G401 (cell line): ENCODE measurements around the gene TMPRSS3. TPM values are rescaled to one million over a fixed set of nuclear protein-coding genes. Genes with fewer than 3 reads are reported as not detected.
A peak's percentile ranks its signal among the peaks of the same experiment; 100 is the strongest.

ENCODE experiments used
- DNase-seq: peaks from one replicate; pipeline ENCODE4 v3.0.0-alpha.2; 2015; ENCODE audit warnings: low spot score
- in situ Hi-C: cut with HindIII; loops from 2 replicates; pipeline ENCODE4 v1.10.0; 2016; ENCODE audit warnings: low sequenced_read_pairs, mixed read lengths
- total RNA-seq: library from RNA; depleted of rRNA; stranded (reverse); fragments of >200 nt; shearing (Covaris generic); gene quantifications from 2 replicates; pipeline ENCODE4 v1.2.3, GENCODE V29; 2014

Gene TMPRSS3
- total RNA-seq, 1 experiment from 2014 or later, result not detected

DNA sequence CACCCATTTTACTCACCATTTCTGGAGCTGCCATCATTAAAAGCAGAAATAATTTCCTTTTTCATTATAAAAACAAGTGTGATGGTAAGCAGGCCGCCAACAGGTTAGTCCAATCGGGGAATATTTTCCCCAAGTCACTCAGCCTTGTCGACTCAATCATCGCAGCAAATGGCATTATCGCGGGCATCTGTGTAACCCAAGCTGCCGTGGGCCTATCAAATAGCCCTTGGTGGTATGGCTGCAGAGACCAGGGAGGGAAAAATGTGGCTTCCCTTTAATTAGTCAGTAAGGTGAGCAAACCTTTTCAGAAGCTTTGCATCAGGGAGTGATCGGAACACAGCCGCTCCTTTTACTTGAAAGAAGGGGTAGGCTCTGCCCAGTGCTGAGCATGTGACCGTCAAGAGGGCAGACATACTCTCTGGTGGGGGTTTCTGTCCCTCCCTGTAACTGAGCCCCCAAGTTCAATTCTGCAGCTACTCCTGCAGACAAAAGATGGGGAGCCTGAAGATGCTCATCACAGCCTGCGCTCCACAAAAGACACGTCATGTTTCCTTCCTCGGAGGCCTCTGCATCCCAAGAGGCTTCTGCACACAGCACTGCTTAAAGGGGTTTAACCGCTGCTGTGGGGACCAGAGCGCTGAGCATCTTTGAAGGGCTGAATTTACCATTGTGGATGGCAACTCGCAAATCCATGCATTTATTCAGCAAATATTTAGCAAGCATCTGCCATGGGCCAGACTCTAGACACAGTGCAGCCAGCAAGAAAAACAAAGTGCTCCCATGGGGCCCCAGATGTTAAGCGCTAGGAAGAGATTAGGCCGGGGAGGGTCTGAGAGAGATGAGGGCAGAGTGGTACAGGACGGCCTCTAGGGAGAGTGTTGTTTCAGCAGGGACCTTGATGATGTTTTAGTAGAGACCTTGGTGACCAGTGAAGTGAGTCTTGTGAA, 1.2 kb upstream of the TMPRSS3 start:
- in situ Hi-C loops, result no loop called here

DNA sequence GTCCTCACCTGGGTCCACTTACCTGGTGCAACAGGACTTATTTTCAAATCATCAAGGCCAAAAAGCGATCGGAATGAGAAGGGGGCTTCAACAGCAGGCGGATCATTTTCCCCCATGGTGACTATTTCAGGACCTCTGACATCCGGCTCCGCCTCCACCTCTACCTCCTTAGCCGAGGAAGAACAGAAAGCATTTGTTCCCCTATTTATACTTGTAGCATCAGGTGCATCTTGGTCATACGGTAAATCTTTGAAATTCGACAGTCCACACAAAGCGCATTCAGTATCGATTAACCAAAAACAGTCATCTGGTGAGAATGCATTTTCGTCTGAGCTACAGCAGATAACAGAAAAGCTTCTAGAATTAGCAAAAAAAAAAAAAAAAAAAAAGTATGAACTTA, 550 bp downstream of the TMPRSS3 start:
- no peak for DNase-seq
- in situ Hi-C loops, result no loop called here

More for the DNA sequence above, 1.2 kb upstream of the TMPRSS3 start:
- DNase-seq, result no peak

DNA sequence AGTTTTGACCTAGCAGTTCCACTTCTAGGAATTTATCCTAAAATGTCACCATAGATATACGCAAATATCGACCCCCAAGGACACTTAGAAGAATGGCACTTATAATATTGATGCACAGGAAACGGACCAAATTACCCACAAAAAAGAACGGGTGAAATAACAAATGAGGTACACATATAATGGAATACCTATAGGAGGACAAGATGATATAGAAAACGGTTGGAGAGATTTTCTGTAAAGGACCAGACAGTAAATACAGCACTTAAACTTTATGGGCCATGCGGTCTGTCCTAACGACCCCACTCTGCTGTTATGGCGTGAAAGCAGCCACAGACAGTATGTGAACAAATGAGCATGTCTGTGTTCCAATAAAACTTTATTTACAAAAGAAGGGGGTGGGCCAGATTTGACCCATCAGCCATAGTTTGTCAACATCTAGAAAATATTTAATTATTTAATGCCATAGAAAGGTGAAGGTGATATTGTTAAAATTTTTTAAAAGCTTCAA, 2.4 kb downstream of the TMPRSS3 start:
- DNase-seq, result no peak
- in situ Hi-C loops, result no loop called here

DNA sequence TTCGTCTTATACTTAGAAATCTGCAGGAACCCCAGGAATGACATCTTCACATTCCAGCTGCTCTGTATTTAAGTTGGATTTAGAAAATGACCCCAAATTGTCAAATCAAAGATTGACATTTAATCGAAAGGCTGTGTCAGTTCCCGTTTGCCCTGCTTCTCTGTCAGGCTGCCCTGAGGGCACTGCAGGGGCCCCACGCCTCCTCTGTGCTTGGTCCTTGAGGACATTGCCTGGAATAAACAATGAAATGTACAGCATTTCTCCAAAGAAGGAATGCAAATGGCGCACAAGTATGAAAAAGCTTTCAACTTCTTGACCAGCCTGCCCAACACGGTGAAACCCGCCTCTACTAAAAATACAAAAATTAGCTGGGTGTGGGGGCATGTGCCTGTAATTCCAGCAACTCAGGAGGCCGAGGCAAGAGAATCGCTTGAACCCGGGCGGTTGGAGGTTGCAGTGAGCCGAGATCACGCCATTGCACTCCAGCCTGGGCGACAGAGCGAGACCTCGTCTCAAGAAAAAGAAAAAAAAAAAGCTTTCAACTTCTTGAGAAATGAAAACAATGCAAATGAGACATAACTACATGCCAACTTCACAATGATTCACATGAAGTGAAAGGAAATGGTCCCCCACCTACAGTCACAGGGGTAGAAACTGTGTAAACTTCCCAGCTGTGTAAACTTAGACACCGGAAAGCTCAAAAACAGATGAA, 3.0 kb downstream of the TMPRSS3 start:
- in situ Hi-C loops, result no loop called here

DNA sequence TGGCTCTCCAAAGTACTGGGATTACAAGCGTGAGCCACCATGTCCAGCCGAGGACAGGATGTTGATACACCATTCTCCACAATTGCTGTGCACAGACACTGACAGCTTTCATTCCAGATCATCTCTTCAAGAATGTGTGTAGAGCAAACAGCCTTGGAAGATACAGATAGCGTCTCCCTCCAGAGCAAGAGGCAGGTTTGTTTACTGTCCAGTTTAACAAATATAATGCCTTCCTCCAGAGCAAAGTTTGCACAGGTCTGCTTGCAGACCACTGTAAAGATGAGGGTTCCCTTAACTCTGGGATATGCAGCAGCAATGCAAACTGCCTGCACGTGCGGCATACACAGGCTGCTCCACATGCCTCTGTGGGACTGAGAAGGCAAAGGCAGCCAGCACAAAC, 4.6 kb downstream of the TMPRSS3 start:
- in situ Hi-C loops, result no loop called here
- no peak for DNase-seq

More for the DNA sequence above, 3.0 kb downstream of the TMPRSS3 start:
- DNase-seq, result no peak

DNA sequence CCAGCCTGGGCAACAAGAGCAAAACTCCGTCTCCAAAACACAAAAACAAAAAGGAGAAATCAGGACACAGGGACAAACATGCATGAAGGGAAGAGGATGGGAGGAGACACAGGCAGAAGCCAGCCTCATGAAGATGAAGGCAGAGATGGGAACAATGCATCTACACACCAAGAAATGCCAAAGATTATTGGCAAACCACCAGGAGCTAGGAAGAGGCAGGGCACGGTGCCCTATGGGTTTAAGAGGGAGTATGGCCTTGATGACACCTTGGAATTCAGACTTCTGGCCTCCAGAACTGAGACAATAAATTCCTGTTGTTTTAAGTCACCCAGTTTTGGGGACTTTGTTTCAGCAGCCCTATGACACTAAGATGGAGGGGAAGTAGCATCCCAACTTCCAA, 5.2 kb downstream of the TMPRSS3 start:
- in situ Hi-C loops, result no loop called here
- no peak for DNase-seq

DNA sequence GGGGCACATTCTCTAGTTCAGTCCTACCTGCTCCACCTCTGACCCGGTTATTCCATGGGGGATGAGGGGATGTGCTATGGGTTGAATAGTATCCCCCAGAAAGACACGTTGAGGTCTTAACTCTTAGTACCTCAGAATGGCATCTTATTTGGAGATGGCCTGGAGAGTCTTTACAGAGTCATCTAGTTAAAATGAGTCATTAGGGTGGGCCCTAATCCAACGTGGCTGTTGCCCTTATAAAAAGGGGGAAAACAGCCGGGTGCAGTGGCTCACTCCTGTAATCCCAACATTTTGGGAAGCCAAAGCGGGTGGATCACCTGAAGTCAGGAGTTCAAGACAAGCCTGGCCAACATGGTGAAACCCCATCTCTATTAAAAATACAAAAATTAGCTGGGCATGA, 5.7 kb downstream of the TMPRSS3 start:
- no peak for DNase-seq
- in situ Hi-C loops, result no loop called here

DNA sequence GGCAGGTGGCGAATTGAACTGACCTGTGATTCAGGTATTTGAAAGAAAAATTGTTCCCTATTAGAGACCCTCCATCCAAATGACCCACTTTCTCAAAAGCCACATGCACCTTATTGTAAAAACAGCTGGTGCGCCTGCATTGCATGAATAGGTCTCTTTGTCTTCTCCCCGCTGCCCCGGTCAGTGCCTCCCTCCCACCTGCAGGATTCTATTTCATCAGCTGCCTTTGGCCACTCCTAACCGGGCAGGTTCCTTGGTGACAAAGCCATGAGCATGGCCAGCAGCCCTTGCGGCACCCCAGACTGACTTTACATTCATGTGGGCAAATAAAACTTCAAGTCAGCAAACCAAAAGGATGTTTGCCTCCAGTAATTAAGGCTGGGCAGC, 6.4 kb downstream of the TMPRSS3 start:
- DNase-seq, result no peak
- in situ Hi-C loops, result no loop called here

DNA sequence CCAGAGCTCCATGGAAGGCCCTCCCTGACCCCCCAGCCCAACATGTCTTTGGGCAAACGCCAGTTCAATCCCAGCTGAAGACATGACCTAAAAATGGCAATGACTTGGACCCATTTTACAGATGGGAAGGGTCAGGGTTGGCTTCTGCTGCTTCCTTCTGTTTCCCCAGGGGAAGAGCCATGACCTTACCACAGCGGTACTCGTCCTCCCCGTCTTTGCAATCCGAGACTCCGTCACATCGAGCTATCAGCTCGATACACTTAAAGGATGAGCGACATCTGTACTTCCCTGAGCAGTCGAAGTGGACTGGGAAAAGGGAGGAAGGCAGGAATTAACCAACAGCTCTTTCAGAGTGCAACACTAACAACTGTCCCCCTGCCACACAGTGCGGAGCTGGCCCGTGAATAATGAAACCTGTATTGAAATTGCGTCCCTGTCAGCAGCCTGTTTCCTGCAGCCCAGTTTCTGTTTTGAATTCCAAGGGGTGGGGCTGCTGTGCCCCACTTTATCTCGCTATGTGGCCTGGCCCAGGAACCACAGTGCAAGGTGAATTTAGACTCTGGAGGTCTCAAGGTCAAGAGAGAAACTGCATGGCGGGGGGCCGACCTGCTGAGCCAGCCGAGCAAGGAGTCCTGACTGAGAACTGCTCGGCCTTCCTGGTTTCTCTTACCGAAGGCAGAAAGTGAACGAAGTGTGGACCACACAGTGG, 7.0 kb downstream of the TMPRSS3 start:
- DNase-seq, result no peak

DNA sequence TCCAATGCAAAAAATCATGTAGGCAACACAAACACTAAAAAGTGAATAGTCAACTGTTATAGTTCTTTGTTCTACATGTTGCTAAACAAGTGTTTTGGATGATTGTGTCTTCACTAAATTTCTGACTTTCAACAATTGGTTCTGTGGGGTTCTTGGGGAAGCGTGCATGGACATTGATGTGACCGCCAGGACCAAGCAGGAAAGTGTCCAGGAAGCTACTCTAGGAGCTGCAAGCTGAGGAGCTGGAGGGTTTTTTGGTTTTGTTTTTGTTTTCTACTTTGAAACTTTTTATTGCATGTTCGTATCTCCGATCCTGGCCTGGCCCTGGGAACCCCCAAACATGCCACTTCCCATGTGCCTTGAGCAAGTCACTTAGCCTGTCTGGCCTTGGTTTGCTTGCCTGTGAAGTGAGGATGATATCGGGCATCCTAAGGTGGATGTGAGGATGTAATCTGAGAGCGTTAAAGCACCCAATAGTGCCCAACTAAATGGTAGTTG, 8.0 kb downstream of the TMPRSS3 start:
- no peak for DNase-seq
- in situ Hi-C loops, result no loop called here

More for the DNA sequence above, 7.0 kb downstream of the TMPRSS3 start:
- in situ Hi-C loops, result no loop called here

DNA sequence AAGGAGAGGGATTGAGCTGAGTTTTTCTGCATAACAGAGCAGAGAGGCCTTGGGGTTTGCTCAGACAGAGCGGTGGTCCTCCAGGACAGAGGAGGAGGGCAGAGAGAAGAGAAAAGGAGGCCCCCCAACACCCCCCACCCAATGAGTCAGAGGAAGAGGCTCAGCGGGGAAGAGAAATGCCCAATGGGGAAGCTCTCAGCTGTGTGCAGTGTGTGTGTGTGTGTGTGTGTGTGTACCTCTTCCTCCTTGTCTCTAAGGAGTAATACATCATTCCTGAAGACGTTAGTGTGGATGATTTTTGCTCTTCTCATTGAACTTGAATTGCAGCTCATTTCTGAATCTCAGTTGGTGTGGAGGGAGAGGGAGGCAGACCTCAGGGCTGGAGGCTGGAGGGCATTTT, 8.7 kb downstream of the TMPRSS3 start:
- no peak for DNase-seq
- in situ Hi-C loops, result no loop called here

DNA sequence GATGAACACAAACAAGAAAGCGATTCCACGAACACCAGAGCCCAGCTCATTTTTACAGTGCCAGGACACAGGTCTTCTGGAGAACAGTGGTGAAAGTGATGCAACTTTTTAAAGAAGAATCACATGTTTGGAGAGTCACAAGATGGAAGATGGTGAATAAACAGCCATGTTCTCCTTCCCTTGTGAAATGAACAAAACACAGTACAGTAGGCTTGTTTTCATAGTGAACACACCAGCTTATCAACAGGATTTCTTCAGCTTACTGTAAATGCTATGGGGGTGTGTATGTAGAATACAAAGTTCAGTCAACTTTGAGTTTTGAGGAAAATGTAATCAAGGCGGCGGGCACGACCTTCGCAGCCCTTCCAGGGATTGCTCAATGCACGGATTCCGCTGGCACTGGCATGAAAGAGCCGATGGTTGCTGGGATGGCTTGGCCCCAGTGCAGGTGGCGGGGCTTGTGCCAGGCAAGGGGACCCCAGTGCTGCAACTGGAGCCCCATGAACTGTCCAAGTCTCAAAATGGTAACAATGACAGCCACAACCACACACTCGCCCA, 9.7 kb downstream of the TMPRSS3 start:
- no peak for DNase-seq
- in situ Hi-C loops, result no loop called here

DNA sequence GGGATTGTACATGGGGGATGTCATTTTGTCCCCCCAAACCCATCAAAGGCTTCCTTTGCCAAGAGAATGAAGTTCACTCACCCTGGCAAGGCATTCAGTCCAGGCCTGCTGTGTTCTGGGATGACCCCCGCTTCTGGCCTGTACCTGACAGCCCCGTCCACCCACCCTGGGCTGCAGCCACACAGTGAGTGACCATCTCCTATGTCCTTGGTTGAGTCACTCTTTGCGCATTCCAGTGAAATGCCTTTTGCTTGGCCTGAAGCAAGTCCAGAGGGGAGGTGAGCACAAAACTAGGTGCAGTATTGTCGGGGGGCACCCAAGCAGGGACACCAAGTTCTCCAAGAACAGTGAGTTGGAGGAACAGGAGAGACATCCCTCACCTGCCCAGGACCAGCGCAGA, 10.2 kb downstream of the TMPRSS3 start:
- in situ Hi-C loops, result no loop called here
- DNase-seq, result no peak

DNA sequence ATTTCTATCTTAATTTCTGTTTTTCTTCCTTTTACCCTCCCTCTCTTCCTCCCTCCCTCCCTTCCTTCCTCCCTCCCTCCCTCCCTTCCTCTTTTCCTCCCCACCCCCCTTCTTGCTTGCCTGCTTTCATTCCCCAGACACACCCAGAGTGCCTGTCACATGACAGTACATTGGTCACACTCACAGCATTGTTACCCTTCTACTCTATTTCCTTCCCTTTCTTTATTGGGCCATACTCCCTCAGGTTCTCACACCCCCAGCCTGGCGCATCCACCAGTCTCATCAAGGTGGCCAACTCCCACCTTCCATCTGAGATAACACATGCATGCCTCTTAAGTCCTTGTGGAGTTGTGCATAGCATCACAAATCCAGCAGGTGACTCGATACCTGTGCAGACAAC, 10.9 kb downstream of the TMPRSS3 start:
- in situ Hi-C loops, result no loop called here
- no peak for DNase-seq

DNA sequence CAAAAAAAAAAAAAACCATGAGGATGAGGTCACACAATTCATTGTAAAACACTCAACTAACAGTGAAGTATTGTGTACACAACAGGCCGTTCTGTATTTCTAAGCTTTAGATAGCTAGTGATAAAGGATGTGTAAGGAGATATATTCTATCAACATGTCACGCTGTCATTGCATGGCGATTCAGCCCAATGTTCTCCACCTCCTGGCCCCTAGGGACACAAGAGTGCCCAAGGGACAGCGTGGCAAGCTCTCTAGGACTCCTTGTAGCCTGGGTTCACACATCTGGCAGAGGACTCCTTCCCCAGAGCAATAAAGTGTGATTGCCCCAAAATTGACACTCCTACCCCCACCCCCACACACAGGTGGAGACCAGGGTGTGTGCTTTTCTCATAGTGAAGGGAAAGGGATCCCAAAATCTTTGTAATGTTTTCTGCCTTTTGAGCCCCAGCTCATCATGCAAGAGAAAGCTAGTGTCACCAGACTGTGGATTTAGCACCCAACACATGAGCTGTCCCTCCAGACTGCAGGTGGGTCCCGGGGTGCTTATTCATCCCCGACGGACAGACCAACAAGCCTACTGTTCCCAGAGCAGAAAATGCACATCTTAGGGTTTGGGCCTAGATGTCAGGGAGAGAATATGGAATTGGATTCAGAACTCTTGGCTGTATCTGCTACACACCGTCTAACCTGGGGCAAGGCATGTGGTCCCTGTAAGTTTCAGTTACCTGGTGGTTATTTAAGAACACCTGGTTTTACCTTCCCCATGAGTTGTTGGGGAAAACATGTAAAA, 11.5 kb downstream of the TMPRSS3 start:
- DNase-seq, result no peak
- in situ Hi-C loops, result no loop called here

DNA sequence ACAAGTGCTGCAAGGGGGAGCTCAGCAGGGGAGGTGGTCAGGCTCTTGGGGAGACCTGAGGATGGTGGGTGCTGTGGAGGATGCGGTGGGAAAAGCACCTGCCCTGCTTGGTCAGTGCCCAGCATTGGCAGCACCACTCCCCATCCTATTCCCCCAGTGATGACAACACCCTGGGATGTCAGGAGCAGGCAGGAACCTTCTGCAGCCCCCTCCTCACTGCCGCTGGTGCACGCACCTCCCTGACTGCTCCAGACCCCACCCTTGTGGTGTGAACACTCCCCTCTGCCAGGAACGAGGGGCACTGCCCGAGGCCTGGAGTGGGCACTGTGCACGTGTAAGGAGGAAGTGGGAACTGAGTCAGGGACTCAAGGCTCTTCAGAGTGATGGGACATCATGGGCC, 12.5 kb downstream of the TMPRSS3 start:
- in situ Hi-C loops, result no loop called here
- DNase-seq, result no peak

DNA sequence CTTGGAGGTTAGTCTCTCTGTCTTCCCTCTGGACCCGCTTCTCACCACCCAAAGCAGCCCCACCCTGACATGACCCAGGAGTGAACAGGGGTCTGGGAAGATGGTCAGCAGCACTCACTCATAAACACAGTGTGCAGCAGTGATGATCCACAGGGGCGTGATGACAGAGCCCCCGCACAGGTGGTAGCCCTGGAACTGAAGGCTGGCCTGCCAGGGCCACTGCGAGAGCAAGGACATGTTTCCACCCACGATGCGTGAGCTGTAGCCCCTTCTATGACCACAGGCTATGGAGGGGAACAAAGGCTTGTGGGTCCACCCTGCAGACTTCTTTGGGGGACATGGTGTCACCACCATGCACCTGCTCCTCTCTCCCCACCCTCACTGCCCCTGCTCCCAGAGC, 12.9 kb downstream of the TMPRSS3 start:
- in situ Hi-C loops, result no loop called here
- no peak for DNase-seq

DNA sequence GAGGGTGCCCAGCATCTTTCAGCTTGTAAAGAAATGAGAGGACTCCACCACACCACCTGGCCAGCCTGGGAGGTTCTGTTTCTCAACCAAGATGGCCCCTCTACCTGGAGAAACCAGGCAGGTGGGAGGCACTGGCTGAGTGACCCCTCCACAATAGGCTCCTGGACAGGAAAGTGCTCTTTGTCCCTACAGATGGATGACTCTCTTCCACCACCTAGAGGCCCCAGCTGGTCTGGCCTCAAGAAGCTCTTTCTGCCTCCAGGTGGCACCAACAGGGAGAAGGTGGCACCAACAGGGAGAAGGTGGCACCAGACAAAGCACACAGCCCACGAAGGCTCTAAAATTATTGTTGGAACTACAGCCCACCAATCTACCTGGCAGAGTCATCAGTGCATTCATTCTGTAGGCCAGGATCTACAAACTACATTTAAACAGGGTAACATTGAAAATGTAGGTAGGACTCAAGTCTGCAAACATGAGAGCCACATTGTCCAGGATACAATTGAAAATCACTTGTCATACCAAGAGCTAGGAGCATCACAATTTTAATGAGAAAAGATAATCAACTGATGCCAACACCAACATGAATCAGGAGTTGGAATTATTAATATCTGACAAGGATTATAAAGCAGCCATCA, 14.4 kb downstream of the TMPRSS3 start:
- in situ Hi-C loops, result no loop called here
- DNase-seq, result peak; percentile 6
